ENCODE data around the gene CACNA1I. TPM values are rescaled to one million over a fixed set of nuclear protein-coding genes. Genes with fewer than 3 reads are reported as not detected.

Gene CACNA1I
- total RNA-seq, 6 donors from 2014 or later: 0.15 to 4.2 (median 0.34) TPM

DNA sequence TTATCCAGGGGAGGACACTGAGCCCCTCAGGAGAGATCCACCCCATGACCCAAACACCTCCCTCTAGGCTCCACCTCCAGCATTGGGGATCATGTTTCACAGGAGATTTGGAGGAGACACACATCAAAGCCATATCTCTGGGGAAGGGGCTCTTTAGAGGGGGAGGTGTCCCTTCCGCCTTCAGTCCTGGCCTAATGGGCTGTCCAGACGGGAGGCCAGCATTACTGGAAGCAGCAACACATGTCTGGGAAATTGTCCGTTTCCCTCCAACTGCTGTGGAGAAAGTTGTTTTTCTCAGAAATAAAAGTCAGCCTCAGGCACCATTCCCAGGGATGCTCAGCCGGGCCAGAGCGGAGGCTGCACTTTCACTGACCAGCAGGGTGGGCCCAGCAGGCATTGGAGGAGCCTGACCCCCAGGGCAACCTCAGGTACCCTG lies 9.5 kb downstream of the CACNA1I start:
- no peaks in the 10 kb centered on the region for H3K9me3 ChIP-seq
- H3K4me1 ChIP-seq: no peaks in the 10 kb centered on the region
- TF ChIP-seq CTCF (IDR thresholded peaks at IDR 0.05) (no peak), POLR2AphosphoS5 (IDR thresholded peaks at IDR 0.05) (no peak), POLR2A (IDR thresholded peaks at IDR 0.05) (no peak), EP300 (IDR thresholded peaks at IDR 0.05) (no peak)
- ATAC-seq (ENCODE audit: low FRiP score in 2 of 2) (no peak), DNase-seq (no peak)
- WGBS, 2 donors: 44 to 49% methylated on average over 4 to 5 of the region's 5 CpGs
- H3K4me3 ChIP-seq: no peak overlapping the region
- H3K27me3 ChIP-seq: no peaks in the 10 kb centered on the region
- no peaks in the 10 kb centered on the region for H3K36me3 ChIP-seq
- no peak overlapping the region for H3K27ac ChIP-seq

GRCh38 chr22:39580795-39581194 lies 10.2 kb downstream of the CACNA1I start:
- Histone ChIP-seq H3K36me3 (no peaks in the 10 kb centered on the region), H3K9me3 (no peaks in the 10 kb centered on the region), H3K4me3 (no peak overlapping the region), H3K27me3 (no peaks in the 10 kb centered on the region), H3K4me1 (no peaks in the 10 kb centered on the region), H3K27ac (no peak overlapping the region)
- ATAC-seq (ENCODE audit: low FRiP score in 2 of 2) (no peak), DNase-seq (no peak)
- WGBS, 2 donors: 88 to 91% methylated on average over 4 to 6 of the region's 6 CpGs
- TF ChIP-seq POLR2AphosphoS5 (IDR thresholded peaks at IDR 0.05): no peak
- no peak for TF ChIP-seq POLR2A (IDR thresholded peaks at IDR 0.05)
- TF ChIP-seq CTCF (IDR thresholded peaks at IDR 0.05): no peak
- TF ChIP-seq EP300 (IDR thresholded peaks at IDR 0.05): no peak

DNA sequence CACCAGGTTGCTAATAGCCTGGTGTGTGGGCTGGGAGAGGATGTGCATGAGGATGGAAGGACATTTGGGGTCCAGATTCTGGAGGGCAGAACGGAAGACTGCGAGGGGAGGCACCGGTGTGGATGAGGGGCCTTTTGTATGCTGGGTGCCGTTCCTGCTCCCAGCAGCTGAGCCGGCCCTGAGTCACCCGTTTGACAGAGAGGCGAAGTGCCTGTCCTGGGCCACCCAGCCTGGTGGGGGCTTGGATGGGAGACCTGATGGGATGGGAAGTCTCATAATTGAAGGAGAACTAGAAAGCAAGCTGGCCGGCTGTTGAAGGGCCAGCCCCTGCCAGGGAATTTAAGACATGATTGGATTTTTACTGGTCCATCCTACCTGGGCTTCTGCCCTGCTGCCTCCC lies 10.8 kb downstream of the CACNA1I start:
- ATAC-seq (ENCODE audit: low FRiP score in 2 of 2): no peak
- Histone ChIP-seq H3K27me3 (no peaks in the 10 kb centered on the region), H3K36me3 (no peaks in the 10 kb centered on the region), H3K4me1 (no peaks in the 10 kb centered on the region), H3K9me3 (no peaks in the 10 kb centered on the region), H3K27ac (no peak overlapping the region), H3K4me3 (no peak overlapping the region)
- WGBS, 2 donors: 85 to 86% methylated on average over 8 of the region's 8 CpGs
- TF ChIP-seq POLR2AphosphoS5 (IDR thresholded peaks at IDR 0.05) (no peak), POLR2A (IDR thresholded peaks at IDR 0.05) (no peak), EP300 (IDR thresholded peaks at IDR 0.05) (no peak), CTCF (IDR thresholded peaks at IDR 0.05) (no peak)
- no peak for DNase-seq

DNA sequence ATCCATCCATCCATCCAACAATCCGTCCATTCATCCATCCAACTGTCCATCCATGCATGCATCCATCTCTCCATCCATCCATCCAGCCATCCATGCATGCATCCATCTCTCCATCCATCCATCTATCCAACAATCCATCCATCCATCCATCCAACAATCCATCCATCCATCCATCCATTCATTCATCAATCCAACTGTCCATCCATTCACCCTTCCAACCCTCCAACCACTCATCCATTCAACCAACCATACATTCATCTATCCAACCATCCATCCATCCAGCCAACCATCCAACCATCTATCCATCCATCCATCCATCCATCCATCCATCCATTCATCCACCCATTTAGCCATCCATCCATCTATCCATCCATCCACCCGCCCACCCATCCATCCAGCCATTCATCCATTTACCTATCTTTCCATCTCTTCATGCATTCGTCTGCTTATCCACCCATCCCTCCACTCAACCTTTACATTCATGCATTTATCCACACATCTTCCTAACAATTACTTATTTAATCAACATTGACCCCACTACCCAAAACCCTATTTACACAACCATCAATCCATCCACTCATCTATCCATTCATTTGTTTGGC lies 12.6 kb downstream of the CACNA1I start:
- 51 to 53% methylated on average over 3 of the region's 3 CpGs for WGBS, 2 donors
- no peak overlapping the region for H3K27ac ChIP-seq
- no peaks in the 10 kb centered on the region for H3K36me3 ChIP-seq
- DNase-seq (no peak), ATAC-seq (ENCODE audit: low FRiP score in 2 of 2) (no peak)
- no peak overlapping the region for H3K4me3 ChIP-seq
- no peaks in the 10 kb centered on the region for H3K27me3 ChIP-seq
- no peak for TF ChIP-seq POLR2A (IDR thresholded peaks at IDR 0.05)
- no peak for TF ChIP-seq EP300 (IDR thresholded peaks at IDR 0.05)
- TF ChIP-seq CTCF (IDR thresholded peaks at IDR 0.05): no peak
- H3K4me1 ChIP-seq: no peaks in the 10 kb centered on the region
- no peaks in the 10 kb centered on the region for H3K9me3 ChIP-seq

DNA sequence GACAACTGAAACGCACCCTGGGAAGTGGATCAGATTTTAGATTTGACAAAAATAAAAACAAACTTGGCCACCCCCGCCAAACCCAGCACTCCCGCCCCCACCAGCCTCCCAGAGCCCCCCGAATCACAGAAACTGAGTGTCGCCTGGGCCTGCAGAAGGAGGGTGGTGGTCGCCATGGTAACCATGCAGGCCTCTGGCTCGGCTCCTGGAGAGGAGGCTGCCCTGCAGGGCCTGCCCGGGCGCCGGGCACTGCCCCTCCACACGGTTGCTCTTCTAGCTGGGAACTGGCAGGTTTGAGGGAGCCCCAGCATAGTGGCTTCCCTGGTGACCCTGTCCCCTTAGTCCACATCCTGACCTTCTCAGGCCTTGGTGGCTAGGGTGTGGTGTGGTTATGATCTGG lies 19.3 kb downstream of the CACNA1I start:
- TF ChIP-seq CTCF (IDR thresholded peaks at IDR 0.05) (no peak), POLR2AphosphoS5 (IDR thresholded peaks at IDR 0.05) (no peak), EP300 (IDR thresholded peaks at IDR 0.05) (no peak), POLR2A (IDR thresholded peaks at IDR 0.05) (no peak)

More for the DNA sequence above, 19.3 kb downstream of the CACNA1I start:
- H3K9me3 ChIP-seq: no peaks in the 10 kb centered on the region
- no peak overlapping the region for H3K27ac ChIP-seq
- H3K27me3 ChIP-seq: no peaks in the 10 kb centered on the region
- no peak for ATAC-seq (ENCODE audit: low FRiP score in 2 of 2)
- 67 to 77% methylated on average over 6 to 11 of the region's 11 CpGs for WGBS, 2 donors
- DNase-seq: no peak
- H3K36me3 ChIP-seq: no peaks in the 10 kb centered on the region
- no peaks in the 10 kb centered on the region for H3K4me1 ChIP-seq
- H3K4me3 ChIP-seq: no peak overlapping the region
